CD14-positive monocyte (primary cell): ENCODE data around the gene CD46. TPM values are rescaled to one million over a fixed set of nuclear protein-coding genes. Genes with fewer than 3 reads are reported as not detected.
"Not testable (repeated sequence)": the region's sequence is repeated elsewhere in the genome, so short reads cannot be mapped to it uniquely, and the experiment has no call there.

Experiments
- DNase-seq, 3 donors: peaks; one replicate each; pipeline ENCODE4 v3.0.0-alpha.2; 2011 to 2022
- H2AFZ ChIP-seq: 2 replicates; pipeline ENCODE4 v1.6.0; 2012; ENCODE audit warnings: mild to moderate bottlenecking, low read depth, low read length, inconsistent platforms; ENCODE audit not compliant: insufficient read depth, poor library complexity, severe bottlenecking
- H3K27ac ChIP-seq, 2 donors: 1 replicate in 1 of 2; 2 replicates in 1 of 2; pipeline ENCODE4 v1.5.1; 2012 to 2013; ENCODE audit warnings: low read length in 2 of 2, control low read depth in 1 of 2, inconsistent platforms in 1 of 2, low read depth in 1 of 2, mild to moderate bottlenecking in 1 of 2
- H3K27me3 ChIP-seq, 2 donors: one replicate each; pipeline versions ENCODE4 v1.6.0 to v1.6.1; 2011 to 2013; ENCODE audit warnings: low read length in 2 of 2; ENCODE audit not compliant: control insufficient read depth in 2 of 2, insufficient read depth in 2 of 2
- H3K36me3 ChIP-seq, 2 donors: replicated peaks in 1 of 2; 1 replicate in 1 of 2; 2 replicates in 1 of 2; pipeline versions ENCODE4 v1.5.1 to v1.6.1; 2012 to 2013; ENCODE audit warnings: low read length in 2 of 2, control low read depth in 1 of 2, inconsistent platforms in 1 of 2, mild to moderate bottlenecking in 1 of 2; ENCODE audit not compliant: insufficient read depth in 2 of 2, control insufficient read depth in 1 of 2
- H3K4me1 ChIP-seq, 2 donors: 1 replicate in 1 of 2; 2 replicates in 1 of 2; pipeline versions ENCODE4 v1.5.1 to v1.6.1; 2012 to 2013; ENCODE audit warnings: low read length in 2 of 2, control low read depth in 1 of 2, inconsistent platforms in 1 of 2, mild to moderate bottlenecking in 1 of 2, moderate library complexity in 1 of 2; ENCODE audit not compliant: insufficient read depth in 2 of 2, control insufficient read depth in 1 of 2
- H3K4me2 ChIP-seq: replicated peaks from 2 replicates; pipeline ENCODE3; 2012; ENCODE audit warnings: low read length, moderate library complexity, mild to moderate bottlenecking; ENCODE audit not compliant: poor library complexity, severe bottlenecking; ENCODE audit errors: extremely low read depth
- H3K4me3 ChIP-seq, 3 experiments: fragments of 200-600 bp in 1 of 3; sonication (generic) in 1 of 3; replicated peaks in 1 of 3; 1 replicate in 2 of 3; 2 replicates in 1 of 3; pipeline ENCODE4 v1.5.1; 2011 to 2013; ENCODE audit warnings: low read length in 3 of 3, mild to moderate bottlenecking in 3 of 3, control low read depth in 2 of 3, low read depth in 2 of 3, inconsistent platforms in 1 of 3, moderate library complexity in 1 of 3
- H3K79me2 ChIP-seq: 2 replicates; pipeline ENCODE4 v1.6.0; 2012; ENCODE audit warnings: mild to moderate bottlenecking, control low read depth, inconsistent platforms, low read length, moderate library complexity; ENCODE audit not compliant: insufficient read depth
- H3K9ac ChIP-seq: 2 replicates; pipeline ENCODE4 v1.6.0; 2017; ENCODE audit warnings: low read length, mild to moderate bottlenecking; ENCODE audit not compliant: insufficient read depth, poor library complexity, severe bottlenecking
- H3K9me3 ChIP-seq, 2 donors: replicated peaks in 1 of 2; 1 replicate in 1 of 2; 2 replicates in 1 of 2; pipeline versions ENCODE4 v1.5.1 to v1.6.1; 2012 to 2013; ENCODE audit warnings: low read length in 2 of 2, control low read depth in 1 of 2; ENCODE audit not compliant: control insufficient read depth in 1 of 2, insufficient read depth in 1 of 2
- H4K20me1 ChIP-seq: 2 replicates; pipeline ENCODE4 v1.6.0; 2012; ENCODE audit warnings: mild to moderate bottlenecking, low read length, control low read depth, moderate library complexity; ENCODE audit not compliant: insufficient read depth
- H3K27ac Mint-ChIP-seq, 7 donors: one replicate each; pipeline ENCODE4 v1.8.0; 2020; ENCODE audit warnings: mild to moderate bottlenecking in 7 of 7, mixed read lengths in 7 of 7, moderate library complexity in 6 of 7, inconsistent platforms in 2 of 7
- H3K27me3 Mint-ChIP-seq, 3 donors: one replicate each; pipeline ENCODE4 v1.8.0; 2021 to 2022; ENCODE audit warnings: low read depth in 3 of 3, mild to moderate bottlenecking in 3 of 3, mixed read lengths in 3 of 3, moderate library complexity in 3 of 3, inconsistent platforms in 1 of 3
- H3K36me3 Mint-ChIP-seq, 2 donors: one replicate each; pipeline ENCODE4 v1.8.0; 2020; ENCODE audit warnings: mixed read lengths in 2 of 2, inconsistent platforms in 1 of 2, mild to moderate bottlenecking in 1 of 2
- H3K4me1 Mint-ChIP-seq: one replicate; pipeline ENCODE4 v1.8.0; 2020; ENCODE audit warnings: mild to moderate bottlenecking, mixed read lengths
- H3K4me3 Mint-ChIP-seq, 2 donors: one replicate each; pipeline ENCODE4 v1.8.0; 2020; ENCODE audit warnings: mild to moderate bottlenecking in 2 of 2, mixed read lengths in 2 of 2, moderate library complexity in 1 of 2
- H3K9me3 Mint-ChIP-seq, 7 donors: one replicate each; pipeline ENCODE4 v1.8.0; 2020 to 2022; ENCODE audit warnings: mixed read lengths in 7 of 7, mild to moderate bottlenecking in 6 of 7, moderate library complexity in 6 of 7, inconsistent platforms in 2 of 7
- CTCF ChIP-seq: fragments of 200-600 bp; IDR thresholded peaks from one replicate; pipeline ENCODE4 v1.8.0; 2022; ENCODE audit warnings: antibody characterized with exemption, mild to moderate bottlenecking
- WGBS: methylation state at CpG from one replicate; pipeline ENCODE4 v1.1.5; 2013; ENCODE audit warnings: missing lambda C conversion rate; ENCODE audit not compliant: insufficient coverage; 5-methylcytosine and 5-hydroxymethylcytosine counted together
- intact Hi-C, 2 donors: fragments of 100-400 bp; cut with micrococcal nuclease; formaldehyde crosslinking; loops; one replicate each; pipeline versions ENCODE4 v1.15.0 to v1.15.1; 2023
- polyA plus RNA-seq, 3 donors: library from polyadenylated mRNA; depleted of rRNA in 1 of 3; unstranded in 2 of 3; stranded (reverse) in 1 of 3; fragments of 300-500 nt in 2 of 3; fragments of >200 nt in 1 of 3; fragmentation: Illumina TruSeq in 2 of 3; gene quantifications; 1 replicate in 2 of 3; 2 replicates in 1 of 3; pipeline ENCODE4 v1.2.3, GENCODE V29; 2012 to 2021

CD46 gene
- polyA plus RNA-seq, 3 donors, result 139 to 259 (median 210) TPM

- TF ChIP-seq CTCF, result no peak
These were observed 40.6 kb upstream of the CD46 start for GRCh38 chr1:207711285-207711684.

DNA sequence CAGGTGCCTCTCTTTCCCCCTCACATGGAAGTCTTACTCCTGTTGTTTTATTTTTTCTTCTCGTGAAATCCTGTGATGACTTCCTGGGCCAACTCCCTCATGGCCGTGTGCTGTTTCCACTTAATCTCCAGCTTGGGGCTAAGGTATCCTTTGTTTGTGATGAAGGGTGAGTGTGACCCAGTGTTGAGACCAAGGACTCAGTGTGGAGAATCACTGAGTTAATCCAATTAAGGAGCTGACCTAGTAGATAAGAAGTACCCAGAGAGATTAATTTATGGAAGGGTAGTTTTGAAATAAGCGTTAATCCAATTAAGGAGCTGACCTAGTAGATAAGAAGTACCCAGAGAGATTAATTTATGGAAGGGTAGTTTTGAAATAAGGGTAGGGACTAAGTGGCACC lies 39.2 kb upstream of the CD46 start:
- H3K79me2 ChIP-seq, H3K4me1 Mint-ChIP-seq, H3K4me3 Mint-ChIP-seq, H3K27me3 ChIP-seq, H3K27me3 Mint-ChIP-seq, H2AFZ ChIP-seq, H3K36me3 Mint-ChIP-seq, H3K9me3 Mint-ChIP-seq, H3K27ac Mint-ChIP-seq, H3K4me3 ChIP-seq, H3K4me1 ChIP-seq, DNase-seq, H4K20me1 ChIP-seq, H3K36me3 ChIP-seq, H3K9ac ChIP-seq, H3K4me2 ChIP-seq, H3K9me3 ChIP-seq, intact Hi-C loops, H3K27ac ChIP-seq: not testable (repeated sequence)
- 50% methylated on average over 1 of the region's 3 CpGs for WGBS

More at GRCh38 chr1:207711285-207711684, 40.6 kb upstream of the CD46 start:
- peaks cover 0 to 4% (median 0%) of the 10 kb centered on the region in 3 donors for H3K27me3 Mint-ChIP-seq
- no peak overlapping the region for H3K27ac ChIP-seq
- H3K4me3 ChIP-seq, result no peak overlapping the region
- 79% methylated on average over 5 of the region's 5 CpGs for WGBS
- H4K20me1 ChIP-seq, result no peaks in the 10 kb centered on the region
- no peaks in the 10 kb centered on the region for H3K36me3 ChIP-seq
- no peaks in the 10 kb centered on the region for H3K27me3 ChIP-seq
- peaks cover 0 to 8% (median 0%) of the 10 kb centered on the region in 7 donors for H3K9me3 Mint-ChIP-seq
- H3K4me3 Mint-ChIP-seq, result no peak overlapping the region
- no peak for DNase-seq
- no peak overlapping the region for H3K27ac Mint-ChIP-seq
- H3K36me3 Mint-ChIP-seq, result no peaks in the 10 kb centered on the region
- H3K4me1 Mint-ChIP-seq, result no peaks in the 10 kb centered on the region
- H3K4me1 ChIP-seq, result no peaks in the 10 kb centered on the region
- no peak overlapping the region for H2AFZ ChIP-seq
- H3K4me2 ChIP-seq, result no peak overlapping the region
- H3K79me2 ChIP-seq, result no peaks in the 10 kb centered on the region
- peaks cover 0 to 6% of the 10 kb centered on the region in 2 donors for H3K9me3 ChIP-seq
- intact Hi-C loops, result no loop called here
- H3K9ac ChIP-seq, result no peak overlapping the region
